Hematopoietic multipotent progenitor cell treated with erythropoietin and hydrocortisone succinate and interleukin-3 and kit ligand, for 6 days (in vitro differentiated cells): ENCODE data around the gene SH2D5.
"Not testable (repeated sequence)": the region's sequence is repeated elsewhere in the genome, so short reads cannot be mapped to it uniquely, and the experiment has no call there.

Source experiments
- DNase-seq: peaks from one replicate; pipeline ENCODE4 v3.0.0-alpha.2; 2015

The SH2D5 gene

DNA sequence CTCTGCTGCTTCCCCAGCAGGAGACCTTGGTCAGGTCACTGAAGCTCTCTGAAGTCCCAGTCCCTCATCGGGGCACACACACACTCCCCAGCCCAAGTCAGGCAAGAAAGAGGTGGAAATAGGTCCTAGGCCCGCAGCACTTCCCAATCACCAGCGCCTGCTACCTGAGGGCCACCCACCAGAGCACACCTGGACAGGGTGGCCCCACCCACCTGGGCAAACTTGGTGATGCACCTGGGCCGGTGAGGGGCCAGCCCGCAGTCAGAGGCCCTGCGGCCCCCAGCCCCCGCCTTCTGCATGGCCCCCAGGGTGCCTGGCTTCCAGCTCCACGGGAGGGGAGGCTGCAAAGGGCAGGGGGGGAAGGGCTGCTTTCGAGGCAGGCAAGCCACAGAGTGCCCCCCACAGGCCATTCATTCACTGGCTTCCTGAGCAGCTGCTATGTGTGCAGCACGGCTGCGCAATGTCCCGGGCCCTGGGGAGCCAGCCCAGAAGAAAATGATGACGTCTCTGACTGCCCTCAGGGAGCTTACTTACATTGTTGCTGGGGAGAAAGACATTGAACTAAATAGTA is 4.7 kb downstream of the SH2D5 start:
- DNase-seq, result peak; percentile 50

DNA sequence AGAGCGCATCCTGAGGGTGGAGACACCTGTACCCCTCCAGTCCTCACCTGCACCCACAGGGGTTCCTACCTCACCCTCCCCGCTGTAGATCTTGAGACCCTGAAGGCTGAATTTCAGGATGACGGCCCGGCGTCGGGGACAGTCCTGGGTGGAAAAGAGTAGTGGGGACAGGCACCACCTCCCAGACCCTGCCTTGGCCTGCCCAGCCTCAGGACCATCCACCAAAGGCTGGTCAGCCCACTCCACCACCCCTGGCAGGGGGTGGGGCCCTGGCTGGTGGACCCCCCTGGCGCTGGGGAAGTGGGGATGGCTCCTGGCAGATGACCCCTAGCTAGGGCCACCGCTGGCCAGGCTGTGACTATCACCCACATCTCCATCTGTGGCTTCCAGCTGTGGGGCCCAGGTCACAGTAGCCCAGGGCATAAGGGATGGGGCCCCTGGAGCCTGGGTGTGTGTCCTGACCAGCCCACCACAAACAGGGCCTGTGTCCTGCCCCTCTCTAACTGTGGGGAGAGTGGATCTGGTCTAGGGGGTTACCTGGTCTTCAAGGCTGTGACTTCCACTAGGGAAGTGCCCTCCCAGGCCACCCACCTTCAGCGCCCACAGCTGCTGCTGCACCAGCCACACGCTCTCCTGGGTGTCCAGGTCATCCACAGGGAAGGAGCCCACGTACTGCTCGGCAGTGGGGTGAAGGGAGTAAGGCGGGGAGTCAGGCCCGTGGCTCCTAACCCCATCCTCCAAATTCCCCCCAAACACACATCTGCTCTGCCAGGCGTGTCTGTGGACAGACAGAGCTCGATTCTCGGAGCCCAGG is 5.4 kb downstream of the SH2D5 start:
- no peak for DNase-seq

GRCh38 chr1:20726118-20726911 is 6.2 kb downstream of the SH2D5 start:
- no peak for DNase-seq

GRCh38 chr1:20725189-20726117 is 7.0 kb downstream of the SH2D5 start:
- DNase-seq, result no peak

DNA sequence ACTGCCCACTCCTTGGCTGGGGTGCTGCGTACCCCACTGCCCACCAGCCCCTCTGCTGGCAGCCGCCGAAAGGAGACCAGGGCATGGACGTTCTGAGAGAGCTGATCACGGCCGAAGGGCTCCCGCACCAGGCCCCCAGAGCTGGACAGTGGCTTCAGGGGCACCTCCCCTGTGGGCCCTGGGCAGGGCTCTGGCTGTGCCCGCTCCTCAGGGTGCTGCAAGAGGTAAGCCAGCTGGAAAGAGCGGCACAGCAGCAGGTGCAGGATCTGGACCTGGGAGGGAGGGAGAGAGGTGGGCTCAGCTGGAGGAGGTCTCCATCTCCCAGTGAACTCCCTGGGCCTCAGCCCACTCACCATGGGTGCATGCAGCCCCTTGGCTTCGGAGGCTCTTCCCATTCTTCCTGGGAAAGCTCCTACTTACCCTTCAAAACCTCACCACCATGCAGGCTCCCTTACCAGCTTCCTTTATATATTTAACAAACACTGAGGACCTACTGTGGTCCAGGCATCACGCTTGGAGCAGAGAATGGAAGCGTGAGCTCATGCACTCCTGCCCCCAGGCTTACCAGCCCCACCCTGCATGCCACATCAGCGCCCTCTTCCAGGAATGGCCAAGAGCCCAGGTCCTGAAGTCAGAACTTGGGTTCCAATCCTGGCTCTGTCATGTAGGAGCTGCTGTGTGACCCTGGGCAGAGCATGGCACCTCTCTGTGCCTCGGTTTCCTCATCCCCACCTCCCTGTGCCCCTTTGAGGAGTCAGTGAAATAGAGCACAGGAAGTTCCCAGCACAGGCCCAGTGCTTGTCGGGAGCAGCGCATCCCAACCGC is 7.9 kb downstream of the SH2D5 start:
- no peak for DNase-seq

GRCh38 chr1:20723537-20724363 is 8.8 kb downstream of the SH2D5 start:
- DNase-seq, result no peak

DNA sequence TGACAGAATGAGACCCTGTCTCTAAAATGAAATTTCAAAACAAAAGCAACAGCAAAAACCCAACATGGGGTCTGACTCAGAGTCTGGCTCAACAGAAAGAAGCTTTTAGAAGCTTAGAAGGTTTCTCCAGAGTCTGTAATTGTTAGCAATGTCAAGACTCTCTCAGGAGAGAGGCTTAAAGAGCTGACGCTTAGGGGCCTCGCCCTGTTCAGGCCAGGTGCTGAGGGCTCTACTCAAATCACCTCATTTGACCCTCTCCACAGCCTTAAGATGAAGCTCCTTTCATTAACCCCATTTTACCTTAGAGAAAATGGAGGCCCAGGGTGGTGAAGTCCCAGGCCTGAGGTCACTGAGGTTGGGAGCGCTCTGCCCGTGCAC is 9.4 kb downstream of the SH2D5 start:
- no peak for DNase-seq

DNA sequence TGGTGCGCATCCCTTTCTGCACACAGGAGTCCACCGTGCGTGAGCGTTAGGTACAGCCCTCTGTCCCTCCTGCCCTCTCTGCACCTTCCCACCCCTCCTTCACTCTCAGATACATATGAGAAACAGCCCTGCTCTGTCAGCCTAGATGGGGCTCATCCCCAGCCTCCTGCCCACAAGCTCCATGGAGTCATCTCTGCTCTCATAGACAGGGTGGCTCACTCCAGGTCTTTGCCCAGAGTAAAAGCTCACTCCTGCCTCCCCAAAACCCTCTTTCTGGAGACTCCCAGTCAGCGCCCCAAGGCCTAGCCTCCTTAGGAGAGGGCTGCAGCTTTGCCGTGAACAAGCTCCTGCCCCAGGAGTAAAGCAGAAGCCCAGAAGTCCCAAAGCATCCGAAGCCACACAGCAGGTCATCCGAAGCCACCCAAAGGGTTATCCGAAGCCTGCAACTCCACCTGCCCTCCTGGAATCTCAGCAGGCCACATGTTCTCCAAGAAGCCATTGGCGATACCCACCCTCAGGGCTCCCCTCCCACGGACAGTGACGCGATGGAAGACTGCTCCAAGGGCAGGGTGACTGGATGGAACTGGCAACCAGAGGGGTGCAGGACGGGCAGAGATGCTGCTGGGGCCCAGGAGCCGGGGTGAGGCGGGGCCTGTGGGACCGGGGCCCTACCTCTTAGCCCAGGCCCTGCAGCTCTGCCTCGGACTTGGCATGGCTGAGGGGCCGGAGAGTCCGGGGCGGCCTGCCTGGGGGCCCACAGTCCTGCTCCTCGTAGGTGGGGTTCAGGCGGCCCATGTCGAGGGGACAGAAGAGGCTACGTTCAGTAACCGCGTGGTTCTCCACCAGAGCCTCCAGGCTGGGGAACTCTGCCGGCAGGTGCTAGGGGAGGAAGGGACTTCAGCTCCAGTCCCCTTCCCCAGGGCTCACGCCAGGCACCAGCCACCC is 11.1 kb downstream of the SH2D5 start:
- DNase-seq, result no peak

DNA sequence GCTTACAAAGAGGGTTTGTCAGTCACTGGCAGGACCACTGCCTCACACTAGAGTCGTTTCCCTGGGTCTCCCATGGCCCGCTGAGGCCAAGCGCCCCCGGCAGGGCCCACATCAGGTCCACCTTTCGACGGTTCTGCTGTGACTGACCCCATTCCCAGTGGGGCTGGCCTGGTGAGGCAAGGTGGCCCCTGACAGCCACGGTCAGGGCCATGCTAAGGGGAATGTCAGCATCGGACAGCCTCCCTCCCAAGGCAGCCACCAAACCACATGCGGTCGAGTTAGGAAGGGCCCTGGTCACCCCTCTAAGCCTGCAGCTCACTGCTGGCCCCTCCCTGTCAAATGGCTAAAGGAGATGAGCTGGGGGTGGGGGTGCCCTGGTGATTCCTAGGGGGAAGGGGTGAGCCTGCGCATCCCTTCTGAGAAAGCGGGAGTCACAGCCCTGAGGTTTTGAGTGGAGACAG is 11.8 kb downstream of the SH2D5 start:
- no peak for DNase-seq

DNA sequence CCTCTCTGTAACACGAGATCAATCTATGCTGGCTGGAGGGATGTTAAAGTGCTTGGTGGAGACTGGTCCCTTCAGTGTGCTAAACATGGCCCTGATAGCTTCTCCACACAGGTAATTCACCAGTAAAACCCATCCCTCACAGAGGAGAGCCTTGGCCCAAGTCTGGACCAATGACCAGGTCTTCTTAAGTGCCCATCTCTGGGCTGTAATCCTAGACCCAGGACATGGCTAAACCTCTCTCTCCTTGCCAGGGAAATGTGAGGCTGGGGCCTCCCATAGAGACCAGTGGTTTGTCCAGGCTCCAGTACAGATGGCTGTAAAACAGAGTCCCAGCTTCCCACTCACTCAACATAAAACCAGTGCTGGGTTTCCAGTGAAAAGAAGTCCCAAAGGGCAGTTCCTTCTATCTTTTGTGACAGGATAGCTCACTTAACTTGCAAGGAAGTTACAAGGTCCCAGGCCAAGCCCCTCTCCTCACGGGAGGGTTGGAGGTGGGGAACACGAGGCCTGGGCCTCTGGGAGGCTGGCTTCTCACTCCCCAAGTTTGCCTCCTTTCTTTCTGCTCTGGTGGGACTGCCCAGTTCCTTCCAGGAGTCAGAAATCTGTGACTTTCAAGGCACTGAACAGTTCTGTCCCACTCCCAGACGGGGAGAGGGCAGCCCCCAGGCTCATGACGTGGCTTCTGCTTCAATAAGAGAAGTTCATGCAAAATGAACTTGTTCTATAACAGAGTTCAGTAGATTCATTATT is 12.5 kb downstream of the SH2D5 start:
- no peak for DNase-seq

DNA sequence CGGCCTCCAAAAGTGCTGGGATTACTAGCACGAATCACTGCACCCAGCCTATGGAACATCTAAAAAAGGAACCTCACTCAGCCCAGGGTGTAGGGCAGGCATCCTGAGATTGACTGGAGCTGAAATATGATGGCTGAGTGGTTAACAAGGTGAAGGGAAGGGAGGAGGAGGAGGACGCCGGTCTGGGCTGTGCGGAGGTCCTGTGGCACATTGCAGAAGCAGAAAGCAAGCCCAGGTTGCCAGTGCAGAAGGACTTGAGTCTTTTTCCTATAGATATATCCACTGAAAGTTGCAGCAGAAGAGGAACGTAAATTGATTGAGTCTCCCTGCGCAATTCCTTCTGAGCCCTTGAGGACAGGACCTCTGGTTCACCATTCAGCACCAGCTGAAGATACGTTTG is 13.2 kb downstream of the SH2D5 start:
- no peak for DNase-seq

DNA sequence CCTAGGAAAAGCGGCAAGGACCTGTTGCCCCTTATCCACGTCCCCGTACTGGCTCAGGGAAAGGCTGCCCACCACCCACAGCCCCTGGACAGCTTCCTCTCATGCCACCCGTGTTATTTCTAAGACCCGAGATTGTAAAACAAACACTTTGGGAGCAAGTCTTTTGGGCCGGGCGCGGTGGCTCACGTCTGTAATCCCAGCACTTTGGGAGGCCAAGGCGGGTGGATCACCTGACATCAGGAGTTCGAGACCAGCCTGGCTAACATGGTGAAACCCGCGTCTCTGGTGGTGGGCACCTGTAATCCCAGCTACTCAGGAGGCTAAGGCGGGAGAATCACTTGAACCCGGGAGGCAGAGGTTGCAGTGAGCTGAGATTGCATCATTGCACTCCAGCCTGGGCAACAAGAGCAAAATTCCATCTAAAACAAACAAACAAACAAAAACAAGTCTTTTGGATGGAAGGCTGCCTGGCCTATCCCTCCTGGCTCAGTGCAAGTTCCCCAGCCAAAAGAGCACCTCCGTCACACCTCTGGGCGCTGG is 14.1 kb downstream of the SH2D5 start:
- not testable (repeated sequence) for DNase-seq

GRCh38 chr1:20717452-20718342 is 14.8 kb downstream of the SH2D5 start, which contains the start of gene KIF17:
TSS of gene KIF17 (minus strand) at chr1:20718007. CDS start at chr1:20717706, 301 bp downstream.
- peak; percentile 76 for DNase-seq

DNA sequence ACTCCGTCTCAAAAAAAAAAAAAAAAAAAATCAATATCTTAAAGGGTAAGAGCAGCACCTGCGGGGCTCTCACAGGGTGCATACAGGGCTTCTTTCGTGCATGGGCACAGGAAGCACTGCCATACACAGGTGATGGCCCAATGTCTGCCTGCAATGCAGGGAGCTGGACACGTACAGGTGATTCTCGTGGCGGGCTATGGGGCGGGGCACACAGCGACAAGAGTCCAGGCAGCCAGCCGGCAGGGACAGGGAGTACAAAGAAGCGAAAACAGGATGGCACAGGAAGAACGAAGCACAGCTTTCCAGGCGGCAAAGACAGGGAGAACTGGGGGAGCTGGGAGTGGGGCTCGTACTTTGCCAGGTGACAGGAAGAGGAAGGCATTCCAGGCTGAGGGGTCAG is 16.3 kb downstream of the SH2D5 start:
- DNase-seq, result no peak

DNA sequence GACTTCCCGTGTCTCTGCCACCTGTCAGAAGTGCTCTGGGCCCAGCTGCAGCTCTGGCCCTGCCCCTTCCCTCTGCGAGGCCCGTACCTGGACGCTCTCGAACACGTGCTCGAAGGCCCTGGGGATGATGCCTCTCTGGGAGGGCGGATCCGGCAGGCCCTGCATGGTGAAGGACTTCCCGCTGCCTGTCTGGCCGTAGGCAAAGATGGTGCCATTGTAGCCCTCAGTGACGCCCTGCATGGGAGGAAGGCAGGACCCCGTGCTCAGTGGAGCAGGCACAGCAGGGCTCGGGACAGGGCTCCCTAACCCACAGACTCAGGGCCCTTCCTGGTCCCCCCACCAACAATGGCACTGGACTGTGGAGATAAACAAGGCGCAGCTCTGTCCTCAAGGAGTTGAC is 17.1 kb downstream of the SH2D5 start:
- no peak for DNase-seq

- no peak for DNase-seq
Measured at GRCh38 chr1:20713440-20713839, 19.1 kb downstream of the SH2D5 start.

DNA sequence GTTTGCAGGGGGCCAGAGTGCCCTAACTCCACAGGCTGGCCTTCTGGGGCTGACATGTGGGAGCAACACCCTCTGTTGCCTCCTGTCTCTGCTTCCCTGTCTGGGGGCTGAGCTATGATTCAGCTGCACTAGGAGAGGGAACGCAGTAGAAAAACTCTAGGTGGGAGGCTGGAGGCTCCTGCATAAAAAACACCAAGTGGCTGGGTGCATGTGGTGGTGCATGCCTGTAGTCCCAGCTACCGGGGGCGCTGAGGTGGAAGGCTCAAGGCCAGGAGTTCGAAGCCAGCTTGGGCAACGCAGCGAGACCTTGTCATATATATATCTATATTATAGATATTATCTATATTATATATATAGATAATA is 20.3 kb downstream of the SH2D5 start:
- DNase-seq, result no peak
